CD4-positive, alpha-beta memory T cell (primary cell): ENCODE measurements around the gene CYBRD1. TPM values are rescaled to one million over a fixed set of nuclear protein-coding genes. Genes with fewer than 3 reads are reported as not detected.

Experiments
- CTCF ChIA-PET: fragments of 350-600 bp; sonication (Branson Sonifier 250); formaldehyde crosslinking; loops from one replicate; lab custom pipeline; 2021; ENCODE audit warnings: inconsistent platforms; ENCODE audit not compliant: partially characterized antibody; lab: Charles Lee
- POLR2A ChIA-PET: fragments of 350-600 bp; sonication (Branson Sonifier 250); formaldehyde crosslinking; loops from one replicate; lab custom pipeline; 2021; ENCODE audit not compliant: partially characterized antibody; lab: Charles Lee
- DNase-seq, 5 donors: peaks; one replicate each; pipeline versions ENCODE4 v3.0.0 to v3.0.0-alpha.2; 2020 to 2022; ENCODE audit warnings: mixed read lengths in 1 of 5
- H3K27ac ChIP-seq: one replicate; pipeline ENCODE4 v1.7.0; 2013; ENCODE audit warnings: low read depth, low read length
- H3K27me3 ChIP-seq: 2 replicates; pipeline ENCODE4 v1.7.0; 2013; ENCODE audit warnings: mild to moderate bottlenecking, low read length, moderate library complexity; ENCODE audit not compliant: insufficient read depth
- H3K36me3 ChIP-seq: 2 replicates; pipeline ENCODE4 v1.7.0; 2013; ENCODE audit warnings: mild to moderate bottlenecking, low read length, moderate library complexity; ENCODE audit not compliant: insufficient read depth
- H3K4me1 ChIP-seq: 2 replicates; pipeline ENCODE4 v1.7.0; 2013; ENCODE audit warnings: mild to moderate bottlenecking, low read length, moderate library complexity; ENCODE audit not compliant: insufficient read depth
- H3K4me3 ChIP-seq, 2 donors: one replicate each; pipeline ENCODE4 v1.7.0; 2013; ENCODE audit warnings: low read length in 2 of 2, mild to moderate bottlenecking in 1 of 2
- H3K9me3 ChIP-seq, 2 donors: one replicate each; pipeline ENCODE4 v1.7.0; 2013; ENCODE audit warnings: low read length in 2 of 2, control low read depth in 1 of 2; ENCODE audit not compliant: control insufficient read depth in 1 of 2
- H3K27ac Mint-ChIP-seq, 7 donors: one replicate each; pipeline ENCODE4 v1.8.0; 2020 to 2021; ENCODE audit warnings: mixed read lengths in 7 of 7, mild to moderate bottlenecking in 6 of 7, inconsistent platforms in 3 of 7, moderate library complexity in 3 of 7
- H3K27me3 Mint-ChIP-seq, 2 donors: one replicate each; pipeline ENCODE4 v1.8.0; 2020 to 2021; ENCODE audit warnings: mixed read lengths in 2 of 2
- H3K36me3 Mint-ChIP-seq, 2 donors: one replicate each; pipeline ENCODE4 v1.8.0; 2020 to 2021; ENCODE audit warnings: mixed read lengths in 2 of 2, inconsistent platforms in 1 of 2, mild to moderate bottlenecking in 1 of 2
- H3K4me1 Mint-ChIP-seq, 4 donors: one replicate each; pipeline ENCODE4 v1.8.0; 2020 to 2021; ENCODE audit warnings: mixed read lengths in 4 of 4, mild to moderate bottlenecking in 1 of 4
- H3K4me3 Mint-ChIP-seq, 8 donors: one replicate each; pipeline ENCODE4 v1.8.0; 2020 to 2021; ENCODE audit warnings: mixed read lengths in 8 of 8, mild to moderate bottlenecking in 7 of 8, moderate library complexity in 6 of 8, inconsistent platforms in 3 of 8
- H3K9me3 Mint-ChIP-seq, 8 donors: one replicate each; pipeline ENCODE4 v1.8.0; 2020 to 2021; ENCODE audit warnings: mixed read lengths in 8 of 8, mild to moderate bottlenecking in 5 of 8, inconsistent platforms in 3 of 8, moderate library complexity in 1 of 8
- intact Hi-C: fragments of 100-400 bp; cut with micrococcal nuclease; formaldehyde crosslinking; loops from one replicate; pipeline ENCODE4 v1.15.1; 2023
- polyA plus RNA-seq, 2 donors: library from polyadenylated mRNA; unstranded; fragments of 300-500 nt; fragmentation: Illumina TruSeq; gene quantifications; one replicate each; pipeline ENCODE4 v1.2.3, GENCODE V29; 2021
- total RNA-seq, 2 experiments: library from RNA; stranded (reverse); gene quantifications; one replicate each; pipeline ENCODE4 v1.2.3, GENCODE V29; 2021

CYBRD1 gene
- total and polyA plus RNA-seq, 4 experiments from 2014 or later = 0.59 to 1.6 (median 0.87) TPM

DNA sequence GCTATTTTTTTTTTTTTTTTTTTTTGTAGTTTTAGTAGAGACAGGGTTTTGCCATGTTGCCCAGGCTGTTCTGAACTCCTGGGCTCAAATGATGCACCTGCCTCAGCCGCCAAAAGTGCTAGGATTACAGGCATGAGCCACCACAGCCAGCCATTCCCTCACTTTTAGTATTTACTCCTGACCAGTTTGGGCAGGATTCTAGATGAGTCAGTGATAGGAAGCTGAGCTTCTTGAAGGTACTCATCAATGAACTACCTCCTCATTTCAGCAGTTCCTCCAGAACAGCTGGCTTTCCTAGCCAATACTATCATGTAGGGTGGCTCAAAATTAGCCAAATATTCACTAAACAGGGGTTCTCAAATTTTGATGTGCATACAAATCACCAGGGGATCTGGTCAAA, 57.2 kb downstream of the CYBRD1 start:
- no peak for DNase-seq
- intact Hi-C loops = no loop called here
- H3K4me3 ChIP-seq = no peak overlapping the region
- Mint-ChIP-seq H3K9me3 (no peaks in the 10 kb centered on the region), H3K36me3 (no peaks in the 10 kb centered on the region), H3K27me3 (peaks cover 0 to 1% of the 10 kb centered on the region in 2 donors), H3K4me1 (peaks cover 0 to 3% (median 1%) of the 10 kb centered on the region in 4 donors), H3K27ac (no peak overlapping the region), H3K4me3 (no peak overlapping the region)
- POLR2A ChIA-PET = no interaction called here
- H3K4me1 ChIP-seq = no peaks in the 10 kb centered on the region
- no peaks in the 10 kb centered on the region for H3K9me3 ChIP-seq
- CTCF ChIA-PET = interaction anchor here (0.6 to 2.6 kb wide), 3 partner anchors 16 to 23 kb away, joined by 3 to 7 read pairs (median 3); no protein-coding TSS in a partner anchor
- H3K27ac ChIP-seq = no peak overlapping the region
- no peaks in the 10 kb centered on the region for H3K36me3 ChIP-seq
- no peaks in the 10 kb centered on the region for H3K27me3 ChIP-seq

DNA sequence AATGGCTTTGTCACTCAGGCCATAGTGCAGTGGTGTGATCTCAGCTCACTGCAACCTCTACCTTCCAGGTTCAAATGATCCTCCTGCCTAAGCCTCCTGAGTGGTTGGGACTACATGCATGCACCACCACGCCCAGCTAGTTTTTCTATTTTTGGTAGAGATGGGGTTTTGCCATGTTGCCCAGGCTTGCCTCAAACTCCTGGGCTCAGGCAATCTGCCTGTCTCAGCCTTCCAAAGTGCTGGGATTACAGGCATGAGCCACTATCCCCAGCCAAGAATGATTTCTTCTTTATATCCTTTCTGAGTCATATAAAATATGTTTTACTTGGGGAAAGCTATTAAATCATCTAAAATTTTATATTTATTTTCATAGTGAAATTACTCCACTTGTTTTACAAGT, 61.3 kb downstream of the CYBRD1 start:
- peaks cover 0 to 2% (median 0%) of the 10 kb centered on the region in 4 donors for H3K4me1 Mint-ChIP-seq
- H3K4me3 Mint-ChIP-seq = no peak overlapping the region
- H3K36me3 Mint-ChIP-seq = no peaks in the 10 kb centered on the region
- intact Hi-C loops = no loop called here
- CTCF ChIA-PET = interaction anchor here (1.0 kb wide), 1 partner anchor 13 kb away, joined by 3 read pairs; no protein-coding TSS in a partner anchor
- H3K27me3 Mint-ChIP-seq = peaks cover 6 to 10% of the 10 kb centered on the region in 2 donors
- no peaks in the 10 kb centered on the region for H3K9me3 ChIP-seq
- H3K4me3 ChIP-seq = no peak overlapping the region
- H3K27ac ChIP-seq = no peak overlapping the region
- POLR2A ChIA-PET = no interaction called here
- H3K36me3 ChIP-seq = no peaks in the 10 kb centered on the region
- H3K4me1 ChIP-seq = no peaks in the 10 kb centered on the region
- H3K9me3 Mint-ChIP-seq = peaks cover 0 to 3% (median 0%) of the 10 kb centered on the region in 8 donors
- H3K27ac Mint-ChIP-seq = no peak overlapping the region
- DNase-seq = no peak
- no peaks in the 10 kb centered on the region for H3K27me3 ChIP-seq

DNA sequence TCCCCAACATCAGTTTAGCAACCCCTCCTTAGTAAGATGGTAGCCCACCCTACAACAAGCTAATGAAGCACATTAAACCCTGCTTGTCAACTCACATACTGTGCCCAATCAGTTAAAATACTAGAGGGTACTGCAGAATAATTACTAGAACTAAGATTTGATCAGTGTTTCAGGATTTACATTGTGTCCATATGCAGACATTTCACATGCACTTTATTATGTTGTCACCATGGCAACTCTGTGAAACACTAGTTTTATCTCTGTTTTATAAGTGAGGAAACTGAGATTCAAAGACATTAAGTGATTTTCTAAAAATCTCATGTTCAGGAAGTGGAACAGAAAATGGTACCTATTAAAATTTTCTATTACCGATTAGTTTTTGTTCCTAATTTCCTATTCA, 61.7 kb downstream of the CYBRD1 start:
- peaks cover 6 to 12% of the 10 kb centered on the region in 2 donors for H3K27me3 Mint-ChIP-seq
- ChIA-PET POLR2A (no interaction called here), CTCF (interaction anchor here (1.0 kb wide), 1 partner anchor 13 kb away, joined by 3 read pairs; no protein-coding TSS in a partner anchor)
- no peak overlapping the region for H3K27ac Mint-ChIP-seq
- Histone ChIP-seq H3K36me3 (no peaks in the 10 kb centered on the region), H3K27ac (no peak overlapping the region), H3K9me3 (no peaks in the 10 kb centered on the region), H3K27me3 (no peaks in the 10 kb centered on the region), H3K4me3 (no peak overlapping the region), H3K4me1 (no peaks in the 10 kb centered on the region)
- no peaks in the 10 kb centered on the region for H3K36me3 Mint-ChIP-seq
- H3K4me3 Mint-ChIP-seq = no peak overlapping the region
- intact Hi-C loops = no loop called here
- peaks cover 0 to 3% (median 0%) of the 10 kb centered on the region in 8 donors for H3K9me3 Mint-ChIP-seq
- DNase-seq = no peak
- H3K4me1 Mint-ChIP-seq = peaks cover 0 to 2% (median 0%) of the 10 kb centered on the region in 4 donors

DNA sequence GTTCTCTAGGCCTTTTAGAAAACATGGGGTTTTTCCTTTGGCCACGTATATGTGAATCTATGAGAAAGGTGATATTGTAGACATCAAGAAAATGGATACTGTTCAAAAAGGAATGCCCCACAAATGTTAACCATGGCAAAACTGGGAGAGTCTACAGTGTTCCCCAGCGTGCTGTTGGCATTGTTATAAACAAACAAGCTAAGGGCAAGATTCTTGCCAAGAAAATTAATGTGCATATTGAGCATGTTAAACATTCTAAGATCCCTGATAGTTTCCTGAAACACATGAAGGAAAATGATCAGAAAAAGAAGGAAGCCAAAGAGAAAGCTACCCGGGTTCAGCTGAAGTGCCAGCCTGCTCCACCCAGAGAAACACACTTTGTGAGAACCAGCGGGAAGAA, 64.9 kb downstream of the CYBRD1 start:
- H3K4me1 ChIP-seq = no peaks in the 10 kb centered on the region
- no peaks in the 10 kb centered on the region for H3K27me3 ChIP-seq
- intact Hi-C loops = no loop called here
- H3K36me3 ChIP-seq = no peaks in the 10 kb centered on the region
- H3K4me3 ChIP-seq = no peak overlapping the region
- Mint-ChIP-seq H3K27ac (no peak overlapping the region), H3K9me3 (peaks cover 0 to 16% (median 4%) of the 10 kb centered on the region in 8 donors), H3K36me3 (no peaks in the 10 kb centered on the region), H3K4me3 (no peak overlapping the region), H3K4me1 (peaks cover 0 to 2% (median 0%) of the 10 kb centered on the region in 4 donors), H3K27me3 (peaks cover 6 to 18% of the 10 kb centered on the region in 2 donors)
- H3K27ac ChIP-seq = no peak overlapping the region
- no peak for DNase-seq
- CTCF ChIA-PET = interaction anchor here (3.9 kb wide), 1 partner anchor 11 kb away, joined by 26 read pairs; no protein-coding TSS in a partner anchor
- POLR2A ChIA-PET = no interaction called here
- no peaks in the 10 kb centered on the region for H3K9me3 ChIP-seq

DNA sequence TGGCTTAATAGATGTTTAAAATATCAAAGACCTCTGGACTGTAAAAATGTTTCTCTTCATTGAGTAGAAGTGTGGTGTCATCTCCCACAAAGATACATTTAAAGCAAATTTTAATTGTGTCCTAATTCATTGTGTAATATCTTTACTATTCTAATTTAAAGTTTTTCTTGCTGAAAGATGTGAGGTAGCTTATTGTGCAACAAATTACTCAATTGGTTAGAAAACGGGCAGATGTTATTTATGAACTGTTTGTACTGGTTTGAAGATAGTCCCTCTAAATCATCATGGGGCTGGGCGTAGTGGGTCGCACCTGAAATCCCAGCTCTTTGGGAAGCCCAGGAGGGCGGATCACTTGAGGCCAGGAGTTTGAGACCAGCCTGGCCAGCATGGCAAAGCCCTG, 65.3 kb downstream of the CYBRD1 start:
- POLR2A ChIA-PET = no interaction called here
- Histone ChIP-seq H3K27ac (no peak overlapping the region), H3K4me1 (no peaks in the 10 kb centered on the region), H3K36me3 (no peaks in the 10 kb centered on the region), H3K27me3 (no peaks in the 10 kb centered on the region), H3K4me3 (no peak overlapping the region), H3K9me3 (no peaks in the 10 kb centered on the region)
- H3K4me1 Mint-ChIP-seq = peaks cover 0 to under 1% (median 0%) of the 10 kb centered on the region in 4 donors
- intact Hi-C loops = no loop called here
- CTCF ChIA-PET = interaction anchor here (1.2 to 3.9 kb wide), 2 partner anchors 11 to 14 kb away, joined by 3 to 26 read pairs; no protein-coding TSS in a partner anchor
- peaks cover 0 to 16% (median 4%) of the 10 kb centered on the region in 8 donors for H3K9me3 Mint-ChIP-seq
- H3K36me3 Mint-ChIP-seq = no peaks in the 10 kb centered on the region
- H3K27me3 Mint-ChIP-seq = peaks cover 6 to 20% of the 10 kb centered on the region in 2 donors
- DNase-seq = no peak
- no peak overlapping the region for H3K27ac Mint-ChIP-seq
- H3K4me3 Mint-ChIP-seq = no peak overlapping the region

DNA sequence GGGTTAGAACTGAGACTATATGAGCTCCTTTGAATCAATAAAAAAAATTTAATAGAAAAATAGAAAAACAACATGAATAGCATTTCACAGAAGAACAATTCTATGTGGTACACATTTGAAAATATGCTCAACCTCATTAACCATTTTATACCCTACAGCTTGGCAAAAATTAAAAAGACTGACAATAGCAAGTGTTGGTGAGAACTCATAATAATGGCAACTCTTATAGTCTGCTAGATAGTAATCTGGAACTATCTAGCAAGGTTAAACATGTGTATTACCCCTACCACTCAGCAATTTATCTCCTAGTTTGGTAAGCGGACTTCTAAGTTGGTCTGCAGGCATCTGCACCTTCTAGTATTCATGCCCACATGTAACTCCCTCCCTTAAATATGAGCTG, 67.8 kb downstream of the CYBRD1 start:
- Histone ChIP-seq H3K4me1 (no peaks in the 10 kb centered on the region), H3K27me3 (no peaks in the 10 kb centered on the region), H3K27ac (no peak overlapping the region), H3K9me3 (no peaks in the 10 kb centered on the region), H3K36me3 (no peaks in the 10 kb centered on the region), H3K4me3 (no peak overlapping the region)
- Mint-ChIP-seq H3K9me3 (peaks cover 0 to 16% (median 4%) of the 10 kb centered on the region in 8 donors), H3K4me3 (no peak overlapping the region), H3K36me3 (no peaks in the 10 kb centered on the region), H3K27ac (no peak overlapping the region), H3K4me1 (no peaks in the 10 kb centered on the region), H3K27me3 (peaks cover 6 to 21% of the 10 kb centered on the region in 2 donors)
- DNase-seq = no peak
- ChIA-PET POLR2A (no interaction called here), CTCF (interaction anchor here (1.3 to 3.9 kb wide), 3 partner anchors 8 to 35 kb away, joined by 3 to 26 read pairs (median 9); no protein-coding TSS in a partner anchor)
- intact Hi-C loops = no loop called here

DNA sequence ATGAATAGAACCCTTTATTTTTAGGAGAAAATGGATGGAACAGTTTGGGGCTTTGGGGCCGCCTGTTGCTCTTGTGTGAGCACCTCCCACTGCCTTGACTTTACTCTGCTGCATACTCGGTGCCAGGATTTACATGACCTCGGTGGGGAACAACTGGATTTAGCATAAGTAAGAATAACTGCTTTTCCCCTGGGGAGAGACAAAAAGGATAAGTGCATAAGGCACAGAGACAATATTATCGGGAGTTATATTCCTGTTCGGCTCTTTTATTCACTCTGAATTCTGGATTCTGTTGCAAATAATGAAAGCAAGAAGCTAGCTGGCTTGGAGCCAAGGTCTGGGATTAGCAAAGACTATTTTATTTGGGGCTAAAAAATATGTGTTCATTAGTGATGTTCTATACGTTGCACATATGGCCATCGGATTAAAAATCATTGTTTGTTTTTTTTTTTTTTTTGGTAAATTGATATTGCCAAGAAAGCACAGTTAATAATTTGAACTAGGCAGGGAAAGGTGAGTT, 69.8 kb downstream of the CYBRD1 start:
- Mint-ChIP-seq H3K27ac (no peak overlapping the region), H3K4me3 (no peak overlapping the region), H3K27me3 (peaks cover 1 to 13% of the 10 kb centered on the region in 2 donors), H3K36me3 (no peaks in the 10 kb centered on the region), H3K9me3 (peaks cover 0 to 16% (median 3%) of the 10 kb centered on the region in 8 donors), H3K4me1 (no peaks in the 10 kb centered on the region)
- ChIA-PET POLR2A (no interaction called here), CTCF (no interaction called here)
- intact Hi-C loops = no loop called here
- Histone ChIP-seq H3K27ac (no peak overlapping the region), H3K36me3 (no peaks in the 10 kb centered on the region), H3K27me3 (no peaks in the 10 kb centered on the region), H3K4me1 (no peaks in the 10 kb centered on the region), H3K4me3 (no peak overlapping the region), H3K9me3 (no peaks in the 10 kb centered on the region)
- DNase-seq = no peak
